NCI-H1436 (cell line): Measurements from ENCODE around the gene CYP4F3.
"Not testable (repeated sequence)": the region's sequence is repeated elsewhere in the genome, so short reads cannot be mapped to it uniquely, and the experiment has no call there.

Experiments used
- DNase-seq: peaks from one replicate; lab custom pipeline; 2025; lab: John Stamatoyannopoulos, UW

The CYP4F3 gene

GRCh38 chr19:15629003-15629880, 11.5 kb upstream of the CYP4F3 start:
- DNase-seq, result peak; percentile 37

- DNase-seq, result no peak
These were observed 8.9 kb upstream of the CYP4F3 start for GRCh38 chr19:15631817-15632216.

- DNase-seq, result no peak
These were observed 7.4 kb upstream of the CYP4F3 start for GRCh38 chr19:15633082-15633835.

GRCh38 chr19:15634105-15634504, 6.6 kb upstream of the CYP4F3 start:
- no peak for DNase-seq

GRCh38 chr19:15635016-15635805, 5.5 kb upstream of the CYP4F3 start:
- no peak for DNase-seq

GRCh38 chr19:15636026-15636425, 4.7 kb upstream of the CYP4F3 start:
- no peak for DNase-seq

GRCh38 chr19:15639596-15639995, 1.1 kb upstream of the CYP4F3 start:
- no peak for DNase-seq

- no peak for DNase-seq
These were observed 354 bp downstream of the CYP4F3 start for GRCh38 chr19:15640904-15641597.

- no peak for DNase-seq
These were observed 1.3 kb downstream of the CYP4F3 start for GRCh38 chr19:15641901-15642491.

GRCh38 chr19:15642807-15643206, 2.1 kb downstream of the CYP4F3 start:
- no peak for DNase-seq

- DNase-seq, result no peak
These were observed 2.7 kb downstream of the CYP4F3 start for GRCh38 chr19:15643387-15643786.

GRCh38 chr19:15644066-15644741, 3.5 kb downstream of the CYP4F3 start:
- DNase-seq, result no peak

GRCh38 chr19:15644816-15645215, 4.1 kb downstream of the CYP4F3 start:
- DNase-seq, result no peak

- DNase-seq, result no peak
These were observed 8.8 kb downstream of the CYP4F3 start for GRCh38 chr19:15649526-15649925.

GRCh38 chr19:15650123-15650522, 9.4 kb downstream of the CYP4F3 start:
- not testable (repeated sequence) for DNase-seq

- no peak for DNase-seq
These were observed 11.1 kb downstream of the CYP4F3 start for GRCh38 chr19:15651791-15652190.

GRCh38 chr19:15652559-15653278, 12.0 kb downstream of the CYP4F3 start:
- DNase-seq, result no peak

- DNase-seq, result no peak
These were observed 15.8 kb downstream of the CYP4F3 start for GRCh38 chr19:15656467-15656866.

- DNase-seq, result no peak
These were observed 22.6 kb downstream of the CYP4F3 start for GRCh38 chr19:15663247-15663646.

GRCh38 chr19:15666186-15666585, 25.5 kb downstream of the CYP4F3 start:
- no peak for DNase-seq
